ENCODE data around the gene EIF4EBP2.

EIF4EBP2 gene

DNA sequence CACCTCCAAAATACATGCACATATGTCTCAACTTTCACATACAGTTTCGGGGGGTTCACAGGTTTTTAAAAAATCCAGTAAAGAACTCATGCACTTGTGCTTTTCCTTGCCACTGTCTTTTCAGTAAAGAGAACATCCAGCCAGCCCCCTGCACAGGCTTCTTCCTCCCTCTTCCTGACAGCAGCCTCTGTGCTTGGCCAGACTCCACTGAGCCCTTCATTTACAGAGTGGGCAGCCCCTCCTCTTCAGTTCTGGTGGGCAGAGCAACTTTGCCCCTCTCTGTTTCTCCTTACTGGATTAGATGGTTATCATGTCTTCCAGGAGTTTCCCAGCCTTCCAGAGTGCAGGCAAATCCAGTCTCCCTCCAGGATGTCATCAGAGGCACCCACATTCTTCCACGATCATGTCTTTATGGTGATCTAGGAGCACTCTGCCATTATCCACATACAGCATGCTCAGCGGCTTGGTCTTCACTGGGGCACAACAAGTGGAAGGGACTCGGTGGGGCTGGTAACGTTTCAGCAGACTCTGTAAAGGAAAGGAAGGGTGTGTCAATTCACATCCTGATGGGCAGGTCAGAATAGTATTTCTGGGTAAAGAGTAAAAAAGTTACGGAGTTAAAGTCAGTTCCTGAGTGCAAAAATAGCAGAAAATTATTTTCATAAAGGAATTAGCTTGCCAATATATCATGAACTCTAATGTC is 28.8 kb downstream of the EIF4EBP2 start:
- no peak for DNase-seq (ENCODE audit: low read depth)

DNA sequence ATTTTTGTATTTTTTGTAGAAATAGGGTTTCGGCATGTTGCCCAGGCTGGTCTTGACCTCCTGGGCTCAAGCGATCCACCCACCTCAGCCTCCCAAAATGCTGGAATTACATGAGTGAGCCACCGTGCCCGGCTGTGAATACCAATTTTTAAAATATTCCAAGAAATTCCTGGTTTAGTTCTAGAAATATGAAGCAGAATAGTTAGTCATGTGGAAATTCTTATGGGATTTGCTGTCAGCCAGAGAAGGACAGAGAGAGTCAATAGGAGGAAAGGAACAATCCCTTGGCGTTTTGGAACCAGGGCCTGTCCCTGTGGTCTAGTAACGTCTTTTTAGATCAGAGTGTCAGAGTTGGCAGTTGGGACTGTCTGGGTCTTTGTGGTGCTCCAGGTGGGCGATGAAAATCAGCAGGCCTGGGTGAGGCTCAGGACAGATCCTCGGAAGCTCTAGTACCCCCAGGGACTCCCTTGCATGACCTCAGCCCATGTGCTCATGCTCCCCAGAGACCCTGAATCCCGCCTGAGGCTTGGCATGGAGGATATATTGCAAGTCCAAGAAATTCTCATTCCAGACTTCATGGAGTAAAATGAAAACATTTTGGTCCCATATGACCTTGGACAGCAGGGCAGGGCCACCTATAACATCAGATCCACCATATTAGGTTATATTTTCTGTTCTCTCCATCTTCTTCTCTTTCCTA is 29.8 kb downstream of the EIF4EBP2 start:
- no peak for DNase-seq (ENCODE audit: low read depth)

DNA sequence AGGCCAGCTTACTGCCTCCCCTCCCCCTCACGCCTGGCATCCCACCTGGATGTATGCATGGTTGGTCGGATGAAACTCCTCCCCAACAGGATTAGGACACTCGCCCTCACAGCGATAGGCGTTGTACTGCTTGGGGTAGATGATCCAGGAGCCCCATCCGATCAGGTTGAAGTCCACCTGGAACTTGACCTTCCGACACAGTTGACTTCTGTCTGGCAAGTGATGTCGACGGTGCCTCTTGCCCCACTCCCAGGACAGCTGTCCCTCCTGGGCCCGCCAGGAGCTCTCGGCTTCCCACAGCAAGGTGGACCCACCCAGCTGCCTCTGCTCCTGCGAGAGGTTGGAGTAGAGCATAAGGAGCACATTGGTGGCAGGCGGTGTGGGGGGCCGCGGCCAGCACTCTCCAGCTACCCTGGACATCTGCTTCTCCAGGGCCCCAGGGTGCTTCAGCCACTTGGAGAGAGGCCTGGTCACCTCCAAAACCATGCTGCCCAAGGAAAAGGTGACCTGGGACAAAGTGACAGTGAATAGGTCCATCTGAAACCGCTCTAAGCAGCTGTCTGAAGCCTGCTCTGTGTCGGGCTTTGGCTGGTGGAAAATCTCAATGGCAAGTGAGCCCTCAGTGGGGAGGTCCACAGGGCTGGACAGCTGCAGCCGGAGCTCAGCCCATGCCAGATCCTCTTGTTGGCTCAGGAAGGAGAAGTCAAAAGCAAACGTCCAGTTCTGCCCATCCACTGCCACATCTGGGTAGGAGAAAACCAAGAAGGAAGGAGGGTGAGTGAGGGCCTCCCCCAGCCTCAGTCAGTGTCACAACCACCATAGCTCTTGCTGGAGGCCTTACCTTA is 31.5 kb downstream of the EIF4EBP2 start:
- no peak for DNase-seq (ENCODE audit: low read depth)

DNA sequence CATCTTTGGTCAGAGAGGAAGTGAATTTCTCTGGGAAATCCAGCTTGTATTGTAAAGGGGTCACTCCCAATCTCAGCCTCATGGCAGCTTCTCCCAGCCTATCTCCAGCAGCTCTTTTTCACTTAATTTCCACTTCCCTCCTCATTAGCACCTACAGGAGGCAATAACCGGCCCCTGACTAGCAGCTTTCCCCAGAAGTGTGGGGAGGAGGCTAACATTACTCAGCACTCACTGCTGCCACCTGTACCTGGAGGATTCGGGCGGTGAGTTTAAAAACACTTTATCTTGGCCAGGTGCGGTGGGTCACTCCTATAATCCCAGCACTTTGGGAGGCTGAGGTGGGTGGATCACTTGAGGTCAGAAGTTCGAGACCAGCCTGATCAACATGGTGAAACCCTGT is 33.8 kb downstream of the EIF4EBP2 start:
- no peak for DNase-seq (ENCODE audit: low read depth)

DNA sequence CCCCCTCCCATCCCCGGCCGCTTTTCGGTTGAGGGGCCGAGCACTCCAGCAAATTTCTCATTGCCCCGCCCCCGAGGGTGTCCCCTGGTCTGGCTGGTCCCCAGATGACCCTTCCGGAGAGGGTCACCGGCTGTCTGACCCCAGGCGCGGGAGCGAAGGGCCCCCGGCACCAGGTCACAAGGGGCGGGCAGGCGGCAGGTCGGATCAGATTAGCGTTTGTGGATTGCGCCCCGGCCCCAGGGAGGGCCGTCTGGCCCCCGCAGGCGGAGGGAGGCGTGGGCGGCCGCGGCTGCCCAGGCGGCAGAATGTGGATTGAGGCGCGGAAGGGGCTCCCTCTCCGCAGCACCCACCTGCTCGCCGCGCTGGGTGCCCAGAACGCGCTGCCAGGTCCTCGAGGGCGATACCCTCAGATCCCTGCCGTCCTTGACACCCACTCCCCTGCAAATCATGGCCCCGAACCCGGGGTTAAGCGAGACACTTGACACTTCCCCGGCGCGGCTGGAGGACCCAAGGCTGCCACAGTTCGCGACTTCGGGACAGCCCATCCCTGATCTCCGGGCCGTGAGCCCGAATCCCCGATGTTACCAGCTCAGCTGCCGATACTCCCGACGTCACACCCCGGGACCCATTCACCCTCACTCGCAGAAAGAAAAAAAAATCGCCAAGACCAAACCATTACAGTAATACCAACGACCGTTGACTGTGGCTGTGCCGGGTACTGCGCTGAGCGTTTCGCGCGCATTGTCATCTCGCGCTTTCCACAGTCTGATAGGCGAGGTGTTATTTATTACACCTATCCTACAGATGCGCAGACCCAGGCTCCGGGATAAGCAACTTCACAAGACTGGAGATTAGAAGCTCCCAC is 36.6 kb downstream of the EIF4EBP2 start:
- no peak for DNase-seq (ENCODE audit: low read depth)

DNA sequence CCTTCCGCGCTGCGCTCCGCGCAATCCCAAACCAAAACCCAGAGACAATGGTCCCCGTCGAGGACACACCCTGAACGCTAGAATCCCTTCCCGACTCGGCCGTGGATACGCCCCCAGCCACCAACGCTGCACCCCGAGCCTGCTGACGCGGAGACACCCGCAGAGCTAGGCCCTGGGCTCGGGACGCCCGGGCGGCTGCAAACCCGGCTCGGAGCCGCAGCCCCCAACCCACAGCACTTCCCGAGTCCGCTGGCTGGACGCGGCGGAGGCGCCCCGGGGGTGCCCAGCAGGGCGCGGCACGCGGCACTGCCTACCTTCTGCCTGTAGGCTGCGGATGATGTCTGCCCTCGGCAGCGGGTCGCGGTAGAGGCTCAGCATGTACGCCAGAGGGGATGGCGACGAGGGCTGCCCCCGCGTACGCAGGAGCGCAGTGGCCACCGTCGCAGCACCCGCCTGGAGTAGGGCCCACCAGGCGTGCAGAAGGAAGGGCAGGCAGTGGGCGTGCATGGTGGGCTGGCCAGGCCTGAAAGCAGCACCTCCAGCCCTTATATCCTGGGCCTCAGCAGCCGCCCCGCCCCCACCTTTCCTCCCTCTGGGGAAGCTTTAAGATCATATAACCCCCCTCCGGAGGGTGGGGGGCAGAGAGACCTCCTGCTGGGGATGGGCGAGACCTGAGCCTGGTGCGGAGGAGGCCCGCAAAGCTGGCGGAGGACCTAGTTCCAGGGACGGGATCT is 37.4 kb downstream of the EIF4EBP2 start, which contains the start of gene NODAL:
Gene NODAL (minus strand): TSS at position 521 of the 734 bp plus-strand sequence. CDS start 14 bp downstream, at position 507.
- no peak for DNase-seq (ENCODE audit: low read depth)

DNA sequence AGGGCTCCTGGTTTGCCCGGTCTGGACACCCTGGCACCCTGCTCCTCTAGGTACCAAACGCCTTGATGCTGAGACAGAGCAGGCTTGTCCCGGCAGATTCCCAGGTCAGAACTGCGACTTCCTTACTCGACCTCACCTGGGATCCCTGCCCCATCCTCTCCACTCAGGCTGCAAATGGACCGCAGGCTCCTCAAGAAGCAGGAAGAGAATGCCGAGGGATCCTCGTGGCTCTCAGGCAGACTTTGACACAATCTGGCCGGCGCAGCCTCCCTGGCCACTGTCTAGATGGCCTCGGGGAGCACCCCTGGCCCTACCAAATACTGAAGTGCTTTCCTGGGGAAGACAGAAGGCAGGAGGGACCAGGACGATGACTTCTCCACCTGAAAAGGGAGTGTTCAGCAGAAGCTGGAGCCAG is 38.0 kb downstream of the EIF4EBP2 start:
- DNase-seq (ENCODE audit: low read depth): no peak

DNA sequence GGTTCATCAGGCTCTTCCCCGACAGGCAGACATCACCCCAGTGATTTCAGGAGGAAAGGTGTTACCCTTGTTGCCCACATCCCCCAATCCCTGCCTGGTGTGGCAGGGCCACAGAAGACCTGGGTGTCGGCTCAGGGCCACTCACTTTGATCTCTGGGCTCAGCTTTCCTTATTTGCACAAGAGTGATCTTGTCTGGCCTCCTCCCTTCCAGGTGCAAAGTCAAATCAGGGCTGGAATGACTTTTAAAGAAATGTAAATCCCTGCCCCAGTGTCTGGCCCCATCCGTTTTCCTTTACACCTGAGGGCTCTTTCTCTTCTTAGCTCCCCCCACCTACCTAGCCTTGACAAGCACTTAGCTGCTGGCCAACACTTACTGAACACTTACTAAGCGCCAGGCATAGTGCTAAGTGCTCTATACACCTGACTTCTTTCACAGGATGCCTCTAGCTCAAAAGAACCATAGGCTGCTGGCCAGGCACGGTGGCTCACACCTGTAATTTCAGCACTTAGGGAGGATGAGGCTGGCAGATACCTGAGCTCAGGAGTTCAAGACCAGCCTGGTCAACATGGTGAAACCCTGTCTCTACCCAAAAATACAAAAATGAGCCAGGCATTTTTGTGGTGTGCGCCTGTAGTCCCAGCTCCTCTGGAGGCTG is 38.5 kb downstream of the EIF4EBP2 start:
- DNase-seq (ENCODE audit: low read depth): no peak

DNA sequence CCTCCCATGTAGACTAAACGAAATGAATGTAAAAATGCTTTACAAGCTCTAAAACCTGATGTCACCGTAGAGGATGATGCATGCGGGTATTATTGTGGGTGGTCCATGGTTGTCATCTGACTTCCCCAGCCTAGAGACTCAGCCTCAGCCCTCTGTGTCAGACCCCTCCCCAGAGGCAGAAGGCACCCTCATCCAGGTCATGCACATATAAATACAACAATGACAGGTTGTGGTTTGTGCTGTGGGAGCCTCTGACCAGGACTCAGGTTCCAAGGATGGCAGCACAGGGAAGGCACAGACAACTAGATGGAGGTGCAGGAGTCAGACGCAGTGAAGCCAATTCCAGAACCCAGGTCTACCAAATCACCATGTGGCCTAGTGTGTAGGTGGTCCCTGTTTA is 40.8 kb downstream of the EIF4EBP2 start:
- no peak for DNase-seq (ENCODE audit: low read depth)

DNA sequence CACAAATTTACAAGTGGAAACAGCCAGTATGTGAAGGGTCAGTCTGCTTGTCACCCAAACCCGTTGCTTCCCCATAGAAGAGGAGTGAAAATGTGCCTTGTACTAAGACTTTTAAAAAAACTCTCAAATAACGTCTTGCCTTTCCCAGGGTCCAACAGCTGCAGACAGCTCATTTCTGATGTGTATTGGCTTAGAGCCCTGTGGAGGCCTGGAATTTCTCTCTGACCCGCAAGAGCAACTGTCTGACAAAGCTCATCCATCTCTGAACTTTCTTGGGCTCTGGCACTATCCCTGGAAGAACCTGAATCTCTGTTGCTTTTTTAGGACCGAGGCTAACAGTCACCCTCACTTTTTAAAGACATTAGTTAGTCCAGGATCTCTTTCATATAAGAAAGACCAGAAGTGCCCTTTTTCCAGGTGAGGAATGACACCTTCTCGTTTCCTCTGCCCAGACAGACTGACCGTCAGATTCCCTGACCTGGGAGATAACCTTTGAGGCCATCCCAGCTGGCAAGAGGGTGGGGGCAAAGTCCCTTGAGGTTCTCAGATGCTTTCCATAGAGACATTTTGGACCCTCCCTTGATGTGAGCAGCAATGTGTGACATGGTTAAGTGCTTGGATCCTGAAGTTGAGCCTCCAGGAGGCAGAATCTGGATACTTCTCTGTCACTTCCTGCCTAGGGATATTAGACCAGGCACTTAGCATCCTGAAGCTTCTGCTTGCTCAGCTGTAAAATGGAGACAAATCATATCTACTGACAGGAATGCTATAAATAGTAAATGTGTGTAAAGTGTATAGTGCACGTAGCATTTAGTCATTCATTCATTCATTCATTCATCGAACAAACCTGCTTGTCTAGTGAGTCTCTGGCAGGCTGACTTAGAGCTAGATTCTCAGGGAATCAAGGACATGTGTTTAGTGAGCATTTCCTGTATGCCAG is 42.0 kb downstream of the EIF4EBP2 start:
- no peak for DNase-seq (ENCODE audit: low read depth)

DNA sequence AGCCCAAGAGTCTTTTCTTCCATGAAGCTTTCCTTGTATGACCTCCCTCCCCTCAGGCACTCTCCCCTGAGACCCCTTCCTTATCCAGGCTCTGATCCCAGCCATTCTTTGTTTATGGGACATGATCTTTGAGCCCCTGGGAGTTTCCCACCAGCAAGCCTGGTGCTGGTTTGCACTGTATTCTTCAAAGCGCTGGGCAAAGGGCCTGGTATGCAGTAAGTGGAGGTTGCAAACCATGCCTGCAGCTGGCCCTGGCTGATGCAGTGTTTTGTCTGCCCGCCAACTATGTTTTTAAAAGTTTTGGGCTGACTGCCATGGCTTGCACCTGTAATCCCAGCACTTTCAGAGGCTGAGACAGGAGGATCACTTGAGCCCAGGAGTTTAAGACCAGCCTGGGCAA is 44.3 kb downstream of the EIF4EBP2 start:
- no peak for DNase-seq (ENCODE audit: low read depth)

DNA sequence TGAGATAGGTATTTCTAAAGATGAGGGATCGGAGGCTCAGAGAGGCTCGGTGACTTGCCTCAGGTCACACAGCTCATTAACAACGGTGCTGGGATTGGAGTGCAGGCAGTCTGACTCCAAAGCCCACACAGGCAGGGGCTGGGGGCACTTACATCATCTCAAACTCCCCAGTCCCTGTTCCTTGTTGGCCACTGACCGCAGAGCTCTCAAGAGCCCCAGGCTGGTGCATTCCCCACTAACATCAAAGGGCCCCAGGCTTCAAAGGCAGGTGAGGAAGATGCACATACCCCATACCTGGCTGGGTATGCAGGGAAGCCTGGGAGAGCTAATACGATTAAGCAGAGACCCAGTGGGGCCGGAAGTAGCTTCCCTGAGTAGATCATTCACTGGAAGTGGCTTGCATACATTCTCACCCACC is 51.3 kb downstream of the EIF4EBP2 start:
- DNase-seq (ENCODE audit: low read depth): no peak

DNA sequence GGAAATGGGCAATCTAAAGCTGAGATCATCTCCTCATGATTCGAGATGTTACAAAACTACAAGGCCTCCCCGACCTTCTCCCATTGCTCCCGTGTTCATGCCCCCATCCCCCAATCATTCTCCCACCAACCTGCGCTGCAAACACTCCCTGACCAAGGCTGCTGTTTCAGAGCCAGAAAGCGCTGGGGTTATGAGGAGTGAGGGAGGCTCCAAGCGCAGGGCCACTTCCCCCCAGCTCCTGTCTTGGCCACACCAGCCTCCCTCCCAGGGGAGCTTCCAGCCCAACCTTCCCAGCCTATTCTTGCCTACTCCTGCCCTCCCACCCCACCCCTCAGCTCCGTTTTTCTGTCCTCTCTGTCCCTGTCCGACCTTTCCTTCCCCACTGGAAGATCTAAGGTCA is 52.2 kb downstream of the EIF4EBP2 start:
- DNase-seq (ENCODE audit: low read depth): no peak

DNA sequence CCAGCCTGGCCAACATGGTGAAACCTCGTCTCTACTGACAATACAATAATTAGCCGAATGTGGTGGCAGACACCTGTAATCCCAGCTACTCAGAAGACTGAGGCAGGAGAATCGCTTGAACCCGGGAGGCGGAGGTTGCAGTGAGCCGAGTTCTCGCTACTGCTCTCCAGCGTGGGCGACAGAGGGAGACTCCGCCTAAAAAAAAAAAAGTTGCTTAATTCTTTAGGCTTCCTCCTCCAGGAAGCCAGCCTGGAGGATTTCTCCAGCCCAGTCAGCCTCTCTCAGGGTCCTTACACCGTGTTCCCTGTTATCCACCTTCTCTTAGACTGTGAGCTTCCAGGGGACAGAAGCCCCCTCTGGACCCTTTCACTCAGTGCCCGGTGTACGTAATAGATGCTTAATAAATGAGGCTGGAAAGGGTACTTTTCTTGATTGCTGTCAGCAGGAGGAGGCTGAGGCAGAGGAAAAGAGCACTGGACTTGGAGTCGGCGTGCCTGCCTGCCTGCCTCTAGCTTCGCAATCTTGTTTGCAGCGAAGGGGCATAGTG is 53.9 kb downstream of the EIF4EBP2 start:
- no peak for DNase-seq (ENCODE audit: low read depth)

DNA sequence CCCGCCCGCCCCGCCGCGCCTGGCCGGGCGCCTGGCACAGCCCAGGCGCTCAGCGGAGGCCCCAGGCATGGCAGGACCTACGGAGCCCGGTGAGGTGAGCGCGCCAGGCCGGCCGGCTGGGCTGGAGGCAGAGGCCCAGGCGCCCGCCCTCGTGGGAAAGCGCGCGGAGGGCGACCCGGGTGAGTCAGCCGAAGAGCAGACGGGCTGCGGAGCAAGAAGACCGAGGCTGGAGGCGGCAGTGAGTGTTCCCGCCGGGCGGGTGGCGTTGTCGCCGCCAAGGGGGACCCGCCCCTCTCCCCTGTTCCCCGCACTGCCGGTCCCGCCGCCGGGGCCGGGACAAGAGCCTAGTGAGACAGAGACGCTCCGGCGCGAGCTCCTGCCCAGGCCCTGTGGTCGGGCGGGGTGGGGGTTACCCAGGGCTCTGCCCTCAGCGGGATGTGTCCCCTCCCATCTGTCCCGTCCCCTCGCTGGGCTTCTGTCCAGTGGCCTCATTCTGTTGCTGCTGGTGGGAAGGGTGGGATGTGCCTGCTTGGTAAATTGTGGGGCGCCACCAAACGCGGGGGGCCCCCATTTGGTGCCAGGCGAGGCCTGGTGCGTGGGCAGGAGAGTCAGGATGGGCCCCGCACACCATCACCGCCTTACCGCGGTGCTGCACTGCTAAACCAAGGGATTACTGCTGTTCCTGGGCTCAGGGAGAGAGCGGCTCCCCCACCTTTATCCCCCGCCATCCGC is 54.5 kb downstream of the EIF4EBP2 start:
- DNase-seq (ENCODE audit: low read depth): no peak

DNA sequence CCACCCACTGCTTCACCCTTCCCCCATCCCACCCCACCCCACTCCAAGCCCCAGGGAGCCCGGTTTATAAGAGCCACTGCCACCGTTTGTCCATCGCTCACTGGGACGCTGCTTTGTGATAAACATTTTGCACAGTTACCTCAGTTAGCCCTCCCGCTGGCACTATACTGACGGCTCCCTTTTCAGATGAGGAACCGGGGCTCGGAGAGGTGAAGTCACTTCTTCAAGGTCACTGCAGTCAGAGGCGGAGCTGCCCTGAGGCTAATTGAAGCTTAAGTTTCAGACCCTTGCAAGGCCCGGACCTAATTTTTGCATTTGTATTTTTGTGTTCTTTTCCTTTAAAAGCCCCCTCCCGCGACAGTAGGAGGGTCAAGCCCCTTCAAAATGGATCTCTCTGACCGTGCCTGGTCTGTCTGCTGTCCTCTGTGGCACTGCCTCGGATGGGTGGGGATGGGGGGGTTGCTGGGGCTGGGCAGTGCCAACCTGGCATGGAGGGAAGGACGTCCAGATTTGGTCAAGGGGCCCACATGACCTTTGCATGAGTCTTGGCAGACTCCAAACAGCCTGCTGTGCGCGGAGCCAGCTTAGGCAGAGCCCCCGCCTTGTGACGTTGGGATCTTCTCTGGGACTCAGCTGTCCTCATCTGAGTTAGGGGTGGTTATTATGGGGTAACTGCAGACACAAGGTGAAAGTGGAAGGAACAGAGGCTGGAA is 55.3 kb downstream of the EIF4EBP2 start:
- DNase-seq (ENCODE audit: low read depth): no peak

DNA sequence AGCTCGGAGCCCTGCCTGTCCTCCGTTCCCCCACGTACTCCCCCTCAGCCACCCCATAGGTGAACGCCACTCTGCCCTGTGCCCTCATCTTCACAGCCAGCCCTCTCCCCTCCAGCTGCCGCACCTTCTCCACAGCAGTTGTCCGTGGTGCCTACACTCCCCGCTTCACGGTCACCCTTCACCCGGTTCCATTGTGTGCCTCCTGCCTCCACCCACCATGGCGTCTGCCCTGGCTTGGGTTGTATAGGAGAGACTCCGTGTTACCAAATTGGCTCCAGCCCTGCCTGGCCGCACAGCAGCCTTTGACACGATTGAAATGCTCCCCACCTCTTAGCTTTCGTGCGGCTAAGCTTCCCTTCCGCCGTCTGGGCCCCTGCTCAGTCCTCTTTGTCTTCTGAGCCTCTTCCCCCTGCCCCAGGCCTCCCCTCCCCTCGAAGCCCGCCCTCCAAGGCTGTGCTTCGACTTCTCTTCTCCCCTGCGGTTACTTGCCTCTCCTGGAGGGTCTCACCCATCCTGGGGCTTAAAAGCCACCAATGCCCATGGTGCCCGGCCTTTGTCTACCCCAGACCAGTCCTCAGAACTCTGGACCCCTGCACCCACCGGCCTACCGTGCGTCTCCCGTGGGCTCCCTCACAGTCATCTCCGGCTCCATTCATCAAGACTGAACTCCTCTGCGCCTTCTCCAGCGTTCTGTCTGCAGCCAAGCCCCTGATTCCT is 56.0 kb downstream of the EIF4EBP2 start:
- DNase-seq (ENCODE audit: low read depth): no peak

Measured in T-helper 22 cell (primary cell).